ENCODE measurements around the gene SHROOM3.

DNA sequence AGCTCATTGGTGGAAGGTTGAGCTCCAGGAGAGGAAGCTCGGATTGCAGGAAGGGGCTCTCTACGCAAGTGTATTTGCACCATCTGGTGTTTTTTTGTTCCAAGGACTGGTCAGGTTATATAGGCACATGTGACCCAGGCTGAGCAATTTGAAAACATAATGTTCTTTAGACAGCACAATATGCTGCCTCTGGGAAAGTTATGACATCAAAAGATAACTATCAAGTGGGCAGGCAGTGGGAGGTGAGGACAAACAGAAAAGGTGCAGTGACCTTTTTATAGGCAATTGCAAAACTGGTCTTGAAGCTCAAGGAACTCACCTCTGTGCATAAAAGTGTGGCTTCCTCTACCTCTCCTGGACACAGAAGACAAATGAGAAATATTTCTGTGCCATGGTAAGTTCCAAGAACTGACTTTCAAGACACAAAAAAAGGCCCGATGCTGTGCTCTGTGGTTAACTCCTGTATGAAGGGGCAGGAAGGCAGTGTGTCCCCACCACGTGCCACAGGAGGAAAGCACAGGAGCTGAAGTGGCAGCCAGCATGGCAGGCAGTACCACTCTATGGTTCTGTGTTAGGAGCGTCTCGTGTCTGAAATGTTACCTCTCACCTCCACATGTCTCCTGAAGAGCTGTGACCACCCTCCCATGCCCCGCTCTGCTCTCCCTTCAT, 128.6 kb downstream of the SHROOM3 start:
- TF ChIP-seq CTCF (conservative IDR thresholded peaks at IDR 0.05; ENCODE audit: low read depth in 2 of 2) (0 out of 4 replicates have a peak, but pooled peaks of 1 of the 2 experiments have one; percentile 10), EZH2 (IDR thresholded peaks at IDR 0.05; ENCODE audit: low read depth, unreplicated experiment) (no peak), EZH2phosphoT487 (IDR thresholded peaks at IDR 0.05; ENCODE audit: unreplicated experiment) (no peak), STAT1 (IDR thresholded peaks at IDR 0.05; ENCODE audit: unreplicated experiment) (no peak), POLR2AphosphoS5 (IDR thresholded peaks at IDR 0.05; ENCODE audit: low read depth) (no peak), CREB1 (CRISPR knock-in tag; IDR thresholded peaks at IDR 0.05; ENCODE audit: low read depth) (no peak), REST (IDR thresholded peaks at IDR 0.05; ENCODE audit: unreplicated experiment) (no peak), ETS1 (IDR thresholded peaks at IDR 0.05) (no peak), ZNF114 (CRISPR knock-in tag; IDR thresholded peaks at IDR 0.05) (no peak), ZNF331 (CRISPR knock-in tag; IDR thresholded peaks at IDR 0.05; ENCODE audit: low read depth) (no peak), JUNB (IDR thresholded peaks at IDR 0.05; ENCODE audit: unreplicated experiment) (no peak)

Data from GM23338 (cell line).